Mesendoderm (in vitro differentiated cells): ENCODE results near the gene RANBP10.

Experiments
- DNase-seq: peaks from one replicate; pipeline ENCODE4 v3.0.0; 2013
- H2AK5ac ChIP-seq: 2 replicates; pipeline ENCODE4 v1.6.1; 2013; ENCODE audit warnings: low read length, inconsistent platforms
- H2BK120ac ChIP-seq: 2 replicates; pipeline ENCODE4 v1.6.1; 2013; ENCODE audit warnings: low read depth, mild to moderate bottlenecking, low read length, moderate library complexity, mixed read lengths
- H2BK15ac ChIP-seq: replicated peaks from 2 replicates; pipeline ENCODE4 v1.6.1; 2013; ENCODE audit warnings: low read depth, mild to moderate bottlenecking, moderate library complexity
- H2BK5ac ChIP-seq: 2 replicates; pipeline ENCODE4 v1.6.1; 2013; ENCODE audit warnings: low read length, inconsistent platforms
- H3K18ac ChIP-seq: 2 replicates; pipeline ENCODE4 v1.6.1; 2013; ENCODE audit warnings: mild to moderate bottlenecking, low read length, mixed read lengths
- H3K23ac ChIP-seq: one replicate; pipeline ENCODE4 v1.6.1; 2013; ENCODE audit warnings: low read length
- H3K27ac ChIP-seq: 2 replicates; pipeline ENCODE4 v1.5.1; 2013; ENCODE audit warnings: low read depth, mild to moderate bottlenecking, inconsistent platforms, low read length, moderate library complexity
- H3K27me3 ChIP-seq: 2 replicates; pipeline ENCODE4 v1.6.1; 2013; ENCODE audit warnings: low read length, control low read depth, mild to moderate bottlenecking, inconsistent platforms; ENCODE audit not compliant: insufficient read depth, poor library complexity
- H3K36me3 ChIP-seq: 2 replicates; pipeline ENCODE4 v1.6.1; 2013; ENCODE audit warnings: low read length, inconsistent platforms; ENCODE audit not compliant: control insufficient read depth, insufficient read depth
- H3K4ac ChIP-seq: one replicate; pipeline ENCODE4 v1.6.1; 2013; ENCODE audit warnings: low read depth, mild to moderate bottlenecking, low read length, moderate library complexity
- H3K4me1 ChIP-seq: 2 replicates; pipeline ENCODE4 v1.6.1; 2013; ENCODE audit warnings: low read depth, low read length, inconsistent platforms; ENCODE audit not compliant: control insufficient read depth
- H3K4me2 ChIP-seq: 2 replicates; pipeline ENCODE4 v1.6.1; 2013; ENCODE audit warnings: low read length
- H3K4me3 ChIP-seq: 2 replicates; pipeline ENCODE4 v1.5.1; 2013; ENCODE audit warnings: mild to moderate bottlenecking, low read length
- H3K56ac ChIP-seq: one replicate; pipeline ENCODE4 v1.6.1; 2013; ENCODE audit warnings: low read length
- H3K79me1 ChIP-seq: 2 replicates; pipeline ENCODE4 v1.6.1; 2013; ENCODE audit warnings: low read length, inconsistent platforms
- H3K79me2 ChIP-seq: 2 replicates; pipeline ENCODE4 v1.6.1; 2013; ENCODE audit warnings: mild to moderate bottlenecking, low read length; ENCODE audit not compliant: control insufficient read depth, insufficient read depth
- H3K9ac ChIP-seq: 2 replicates; pipeline ENCODE4 v1.6.1; 2013; ENCODE audit warnings: low read length, inconsistent platforms
- H4K5ac ChIP-seq: one replicate; pipeline ENCODE4 v1.6.1; 2013; ENCODE audit warnings: low read length
- H4K8ac ChIP-seq: one replicate; pipeline ENCODE4 v1.6.1; 2013; ENCODE audit warnings: low read depth, mild to moderate bottlenecking, control low read depth, low read length, moderate library complexity
- WGBS: extraction: QIAGEN DNeasy Blood & Tissue Kit; methylation state at CpG from one replicate; pipeline ENCODE4 v1.1.7; 2013; ENCODE audit warnings: low lambda C conversion rate, missing lambda C conversion rate; ENCODE audit not compliant: insufficient coverage; ENCODE audit errors: extremely low coverage; 5-methylcytosine and 5-hydroxymethylcytosine counted together

The RANBP10 gene

DNA sequence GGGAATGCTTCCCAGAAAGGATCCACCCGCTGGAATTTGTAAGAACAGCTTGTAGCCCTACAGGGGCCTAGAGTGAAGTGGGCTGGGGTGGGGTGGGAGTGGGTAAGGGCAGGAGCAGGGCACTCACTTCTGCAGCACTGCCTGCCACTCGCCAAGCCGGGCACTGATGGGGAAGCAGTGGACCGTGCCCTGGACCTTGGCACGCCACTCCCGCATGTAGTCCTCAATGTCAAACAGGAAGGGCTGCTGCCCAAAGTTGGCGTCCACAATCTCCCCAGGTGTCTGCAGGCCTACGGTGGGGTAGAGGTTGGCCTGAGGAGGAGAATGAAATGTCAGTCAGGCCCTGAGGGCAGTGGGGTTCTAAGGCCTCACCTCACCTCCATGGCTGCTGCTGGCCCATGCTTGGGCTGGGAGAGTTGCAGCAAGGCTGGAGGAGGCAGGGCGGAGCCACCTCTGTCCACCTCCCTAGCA is 71.6 kb downstream of the RANBP10 start:
- Histone ChIP-seq H3K4ac (no peak overlapping the region), H3K18ac (no peak overlapping the region), H3K4me3 (no peak overlapping the region), H3K36me3 (no peaks in the 10 kb centered on the region), H3K56ac (no peak overlapping the region), H3K27me3 (no peaks in the 10 kb centered on the region), H2BK15ac (no peak overlapping the region), H3K9ac (no peak overlapping the region), H3K23ac (no peak overlapping the region), H3K27ac (no peak overlapping the region), H3K4me1 (no peaks in the 10 kb centered on the region), H2AK5ac (no peak overlapping the region), H4K5ac (no peak overlapping the region), H3K79me2 (no peaks in the 10 kb centered on the region), H2BK5ac (no peak overlapping the region), H3K79me1 (no peaks in the 10 kb centered on the region), H2BK120ac (no peak overlapping the region), H3K4me2 (no peak overlapping the region), H4K8ac (no peak overlapping the region)
- DNase-seq: no peak
- no CpG with 5 or more reads among the region's 9 CpGs for WGBS

DNA sequence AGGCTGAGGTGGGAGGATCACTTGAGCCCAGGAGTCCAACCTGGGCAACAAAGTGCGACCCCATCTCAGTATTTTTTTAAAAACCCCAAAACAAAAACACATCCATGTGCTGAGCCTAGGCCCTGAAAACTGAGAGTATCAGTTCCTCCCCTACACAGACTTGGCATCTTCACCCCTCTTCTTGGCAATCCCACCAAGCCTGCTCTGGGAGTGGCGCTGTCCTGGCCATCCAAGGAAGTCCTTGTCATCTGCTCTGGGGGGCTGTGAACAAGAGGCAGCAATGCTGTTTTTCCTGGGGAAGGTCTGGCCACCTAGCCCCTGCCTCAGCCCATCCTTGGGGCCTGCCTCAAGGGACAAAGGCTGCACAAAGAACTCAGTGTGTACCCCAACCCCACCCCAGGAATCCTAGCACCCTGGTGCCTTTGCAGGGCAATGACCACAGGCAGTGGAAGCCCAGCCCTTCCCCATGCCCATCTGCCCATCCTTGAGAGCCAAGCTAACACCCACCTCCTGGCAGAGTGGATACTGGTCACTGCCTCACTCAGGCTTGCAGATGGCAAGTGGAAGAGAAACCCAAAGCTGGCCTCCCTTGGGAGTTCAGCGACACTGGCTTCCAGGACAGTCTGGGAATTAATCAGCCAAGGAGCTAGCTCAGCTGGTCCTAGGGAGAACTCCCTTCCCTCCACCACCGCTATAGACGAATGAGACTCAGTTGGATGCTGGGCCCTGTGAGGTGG is 72.5 kb downstream of the RANBP10 start:
- no peaks in the 10 kb centered on the region for H3K36me3 ChIP-seq
- no peak overlapping the region for H2BK5ac ChIP-seq
- no peak overlapping the region for H4K8ac ChIP-seq
- no peak overlapping the region for H3K56ac ChIP-seq
- H3K27me3 ChIP-seq: no peaks in the 10 kb centered on the region
- no peak overlapping the region for H4K5ac ChIP-seq
- H3K9ac ChIP-seq: no peak overlapping the region
- no peak overlapping the region for H2BK120ac ChIP-seq
- H3K4ac ChIP-seq: no peak overlapping the region
- H3K23ac ChIP-seq: no peak overlapping the region
- no peak overlapping the region for H3K18ac ChIP-seq
- no peak overlapping the region for H2BK15ac ChIP-seq
- H3K79me2 ChIP-seq: no peaks in the 10 kb centered on the region
- H3K4me1 ChIP-seq: no peaks in the 10 kb centered on the region
- no peaks in the 10 kb centered on the region for H3K79me1 ChIP-seq
- no peak overlapping the region for H2AK5ac ChIP-seq
- no peak overlapping the region for H3K4me2 ChIP-seq
- H3K27ac ChIP-seq: no peak overlapping the region
- no CpG with 5 or more reads among the region's 5 CpGs for WGBS
- H3K4me3 ChIP-seq: no peak overlapping the region
- no peak for DNase-seq

DNA sequence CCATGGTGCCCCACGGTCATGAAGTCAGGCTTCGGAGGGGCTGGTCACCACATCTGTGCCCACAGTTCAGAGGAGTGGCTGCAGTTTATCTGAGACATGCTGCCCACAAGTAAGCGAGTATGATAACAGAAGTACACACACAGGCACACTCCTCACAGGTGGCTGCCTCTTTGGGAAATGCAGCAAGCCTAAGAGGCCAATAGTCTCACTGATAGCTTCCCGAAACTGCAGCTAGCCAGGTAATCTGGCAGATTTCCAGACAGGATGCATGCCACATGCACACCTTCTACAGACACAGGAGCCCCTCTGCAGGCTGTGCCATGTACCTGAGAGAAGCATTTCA is 74.6 kb downstream of the RANBP10 start:
- no peak overlapping the region for H2AK5ac ChIP-seq
- H3K79me1 ChIP-seq: no peaks in the 10 kb centered on the region
- no peak overlapping the region for H3K4me3 ChIP-seq
- no peak overlapping the region for H3K27ac ChIP-seq
- no CpG with 5 or more reads among the region's 4 CpGs for WGBS
- no peaks in the 10 kb centered on the region for H3K36me3 ChIP-seq
- H3K4me1 ChIP-seq: no peaks in the 10 kb centered on the region
- H2BK15ac ChIP-seq: no peak overlapping the region
- H2BK120ac ChIP-seq: no peak overlapping the region
- no peak overlapping the region for H3K56ac ChIP-seq
- no peak overlapping the region for H3K4ac ChIP-seq
- no peak overlapping the region for H2BK5ac ChIP-seq
- H3K23ac ChIP-seq: no peak overlapping the region
- H3K79me2 ChIP-seq: no peaks in the 10 kb centered on the region
- H3K4me2 ChIP-seq: no peak overlapping the region
- no peak overlapping the region for H3K18ac ChIP-seq
- DNase-seq: no peak
- H3K27me3 ChIP-seq: no peaks in the 10 kb centered on the region
- no peak overlapping the region for H4K5ac ChIP-seq
- H3K9ac ChIP-seq: no peak overlapping the region
- H4K8ac ChIP-seq: no peak overlapping the region

GRCh38 chr16:67731071-67731752 is 75.1 kb downstream of the RANBP10 start:
- whole genome bisulfite sequencing: no CpG with 5 or more reads among the region's 9 CpGs
- Histone ChIP-seq H3K27ac (no peak overlapping the region), H2BK120ac (no peak overlapping the region), H3K79me2 (no peaks in the 10 kb centered on the region), H3K79me1 (no peaks in the 10 kb centered on the region), H3K27me3 (no peaks in the 10 kb centered on the region), H3K56ac (no peak overlapping the region), H3K18ac (no peak overlapping the region), H2AK5ac (no peak overlapping the region), H3K4ac (no peak overlapping the region), H3K23ac (no peak overlapping the region), H3K4me1 (no peaks in the 10 kb centered on the region), H3K9ac (no peak overlapping the region), H4K5ac (no peak overlapping the region), H3K4me2 (no peak overlapping the region), H2BK5ac (no peak overlapping the region), H2BK15ac (no peak overlapping the region), H4K8ac (no peak overlapping the region), H3K36me3 (no peaks in the 10 kb centered on the region), H3K4me3 (no peak overlapping the region)
- no peak for DNase-seq

DNA sequence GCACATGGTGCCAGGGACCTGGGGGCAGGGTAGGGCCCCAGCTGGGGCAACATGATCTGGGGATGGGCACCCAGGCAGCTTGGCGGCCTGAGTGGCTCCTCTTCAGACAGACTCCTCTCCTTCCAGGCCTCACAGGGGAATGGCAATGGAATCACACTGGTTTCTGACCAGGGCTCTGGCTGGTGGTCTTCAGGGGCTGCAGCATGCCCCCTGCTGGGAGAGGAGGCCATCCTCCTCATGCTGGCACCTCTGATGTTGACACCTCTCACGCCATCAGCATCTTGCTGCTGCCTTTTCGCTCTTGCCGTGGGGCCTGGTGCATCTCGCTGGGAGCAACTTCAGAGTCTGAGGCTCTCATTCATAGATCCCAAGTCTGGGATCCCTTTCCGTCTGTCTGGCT is 76.0 kb downstream of the RANBP10 start:
- H2BK15ac ChIP-seq: no peak overlapping the region
- no peak for DNase-seq
- H3K4me3 ChIP-seq: no peak overlapping the region
- H3K79me2 ChIP-seq: no peaks in the 10 kb centered on the region
- no peak overlapping the region for H3K27ac ChIP-seq
- H3K27me3 ChIP-seq: no peaks in the 10 kb centered on the region
- no peaks in the 10 kb centered on the region for H3K36me3 ChIP-seq
- H3K4me1 ChIP-seq: no peaks in the 10 kb centered on the region
- H3K9ac ChIP-seq: no peak overlapping the region
- no peak overlapping the region for H3K4ac ChIP-seq
- H3K79me1 ChIP-seq: no peaks in the 10 kb centered on the region
- H4K5ac ChIP-seq: no peak overlapping the region
- no peak overlapping the region for H3K23ac ChIP-seq
- no peak overlapping the region for H3K18ac ChIP-seq
- H2BK120ac ChIP-seq: no peak overlapping the region
- no peak overlapping the region for H2AK5ac ChIP-seq
- H3K56ac ChIP-seq: no peak overlapping the region
- H4K8ac ChIP-seq: no peak overlapping the region
- H2BK5ac ChIP-seq: no peak overlapping the region
- no CpG with 5 or more reads among the region's 6 CpGs for WGBS
- no peak overlapping the region for H3K4me2 ChIP-seq
